Gastroesophageal sphincter (tissue), 4 donors: Measurements from ENCODE around the gene PRLR. TPM values are rescaled to one million over a fixed set of nuclear protein-coding genes. Genes with fewer than 3 reads are reported as not detected.

Experiments
- ATAC-seq: fragments of 150-250 bp; one replicate; pipeline ENCODE4 v1.9.1; 2016; ENCODE audit warnings: mild to moderate bottlenecking, moderate library complexity
- H3K27ac ChIP-seq, 4 donors: fragments of 200-600 bp; sonication (generic) in 3 of 4; 1 replicate in 3 of 4; 2 replicates in 1 of 4; pipeline ENCODE4 v1.5.1; 2016 to 2019
- H3K27me3 ChIP-seq: fragments of 200-600 bp; sonication (generic); one replicate; pipeline ENCODE4 v1.5.1; 2019
- H3K36me3 ChIP-seq, 2 donors: fragments of 200-600 bp; sonication (generic); one replicate each; pipeline ENCODE4 v1.5.1; 2019; ENCODE audit warnings: control low read depth in 1 of 2
- H3K4me1 ChIP-seq, 3 donors: fragments of 200-600 bp; sonication (generic); 1 replicate in 2 of 3; 2 replicates in 1 of 3; pipeline ENCODE4 v1.5.1; 2016 to 2019; ENCODE audit warnings: control low read depth in 2 of 3
- H3K4me3 ChIP-seq, 2 donors: fragments of 200-600 bp; sonication (generic); one replicate each; pipeline ENCODE4 v1.5.1; 2019; ENCODE audit warnings: mild to moderate bottlenecking in 1 of 2, moderate library complexity in 1 of 2
- H3K9me3 ChIP-seq, 3 donors: fragments of 200-600 bp; sonication (generic); one replicate each; pipeline ENCODE4 v1.5.1; 2017 to 2019; ENCODE audit warnings: control low read depth in 2 of 3
- CTCF ChIP-seq, 4 experiments: fragments of 200-600 bp in 2 of 4; fragments of 450-650 bp in 2 of 4; sonication (generic) in 1 of 4; IDR thresholded peaks; one replicate each; pipeline ENCODE4 v1.5.1; 2017 to 2019; ENCODE audit warnings: antibody characterized with exemption in 4 of 4, mild to moderate bottlenecking in 2 of 4, moderate library complexity in 2 of 4
- EP300 ChIP-seq: sonication (generic); formaldehyde crosslinking; IDR thresholded peaks from one replicate; pipeline ENCODE4 v1.6.1; 2017; ENCODE audit warnings: antibody characterized with exemption, mild to moderate bottlenecking
- POLR2A ChIP-seq, 2 donors: fragments of 450-650 bp; IDR thresholded peaks; one replicate each; pipeline ENCODE4 v1.6.1; 2017; ENCODE audit warnings: antibody characterized with exemption in 2 of 2, mild to moderate bottlenecking in 2 of 2, moderate library complexity in 1 of 2
- POLR2AphosphoS5 ChIP-seq: sonication (generic); formaldehyde crosslinking; IDR thresholded peaks from one replicate; pipeline ENCODE4 v1.6.1; 2017; ENCODE audit warnings: antibody characterized with exemption
- WGBS, 2 donors: methylation state at CpG; one replicate each; pipeline ENCODE4 v1.1.5; 2018; ENCODE audit warnings: low coverage in 1 of 2; 5-methylcytosine and 5-hydroxymethylcytosine counted together
- total RNA-seq, 4 donors: library from RNA; depleted of rRNA; stranded (reverse); fragments of >200 nt; gene quantifications; one replicate each; pipeline ENCODE4 v1.1.0, GENCODE V29; 2016

The PRLR gene
- total RNA-seq, 4 donors from 2014 or later: 0.16 to 1.4 (median 0.85) TPM

GRCh38 chr5:35177783-35178182 is 52.5 kb downstream of the PRLR start:
- no peaks in the 10 kb centered on the region for H3K4me1 ChIP-seq
- H3K4me3 ChIP-seq: no peak overlapping the region
- no peaks in the 10 kb centered on the region for H3K36me3 ChIP-seq
- no peak for TF ChIP-seq POLR2A (IDR thresholded peaks at IDR 0.05)
- TF ChIP-seq POLR2AphosphoS5: no peak
- no peak for TF ChIP-seq EP300
- TF ChIP-seq CTCF (IDR thresholded peaks at IDR 0.05): no peak
- H3K27ac ChIP-seq: no peak overlapping the region
- H3K27me3 ChIP-seq: no peaks in the 10 kb centered on the region
- H3K9me3 ChIP-seq: no peaks in the 10 kb centered on the region
- WGBS, 2 donors: 93 to 94% methylated on average over 3 of the region's 3 CpGs
- ATAC-seq: no peak

GRCh38 chr5:35172533-35172932 is 57.8 kb downstream of the PRLR start:
- Histone ChIP-seq H3K27ac (no peak overlapping the region), H3K9me3 (no peaks in the 10 kb centered on the region), H3K4me3 (no peak overlapping the region), H3K4me1 (no peaks in the 10 kb centered on the region), H3K27me3 (no peaks in the 10 kb centered on the region), H3K36me3 (no peaks in the 10 kb centered on the region)
- 67 to 90% methylated on average over 2 to 4 of the region's 5 CpGs for WGBS, 2 donors
- TF ChIP-seq CTCF (IDR thresholded peaks at IDR 0.05) (no peak), EP300 (no peak), POLR2AphosphoS5 (no peak), POLR2A (IDR thresholded peaks at IDR 0.05) (no peak)
- no peak for ATAC-seq

GRCh38 chr5:35171991-35172390 is 58.3 kb downstream of the PRLR start:
- ATAC-seq: no peak
- WGBS, 2 donors: 50 to 78% methylated on average over 3 to 4 of the region's 4 CpGs

GRCh38 chr5:35171078-35171477 is 59.2 kb downstream of the PRLR start:
- Histone ChIP-seq H3K27ac (no peak overlapping the region), H3K4me1 (no peaks in the 10 kb centered on the region), H3K4me3 (no peak overlapping the region), H3K36me3 (no peaks in the 10 kb centered on the region), H3K9me3 (peaks cover 0 to 6% (median 0%) of the 10 kb centered on the region in 3 donors), H3K27me3 (no peaks in the 10 kb centered on the region)
- TF ChIP-seq EP300 (no peak), POLR2AphosphoS5 (no peak), POLR2A (IDR thresholded peaks at IDR 0.05) (no peak), CTCF (IDR thresholded peaks at IDR 0.05) (no peak)
- no peak for ATAC-seq

More at GRCh38 chr5:35171991-35172390, 58.3 kb downstream of the PRLR start:
- no peak for TF ChIP-seq POLR2AphosphoS5
- no peaks in the 10 kb centered on the region for H3K36me3 ChIP-seq
- H3K9me3 ChIP-seq: peaks cover 0 to 3% (median 0%) of the 10 kb centered on the region in 3 donors
- H3K4me3 ChIP-seq: no peak overlapping the region
- no peaks in the 10 kb centered on the region for H3K4me1 ChIP-seq
- no peak overlapping the region for H3K27ac ChIP-seq
- H3K27me3 ChIP-seq: no peaks in the 10 kb centered on the region

GRCh38 chr5:35166043-35166442 is 64.2 kb downstream of the PRLR start:
- TF ChIP-seq CTCF (IDR thresholded peaks at IDR 0.05): no peak
- Histone ChIP-seq H3K4me3 (no peak overlapping the region), H3K27me3 (no peaks in the 10 kb centered on the region), H3K27ac (no peak overlapping the region), H3K9me3 (peaks cover 0 to 6% (median 0%) of the 10 kb centered on the region in 3 donors), H3K4me1 (no peaks in the 10 kb centered on the region), H3K36me3 (no peaks in the 10 kb centered on the region)
- no peak for ATAC-seq
- 50 to 78% methylated on average over 1 of the region's 1 CpG for WGBS, 2 donors
